Muscle of leg (tissue), 11 donors: ENCODE data around the gene DYSF. TPM values are rescaled to one million over a fixed set of nuclear protein-coding genes. Genes with fewer than 3 reads are reported as not detected.

Experiments used
- DNase-seq: peaks from one replicate; pipeline ENCODE4 v3.0.0; 2013
- H3K27ac ChIP-seq: one replicate; pipeline ENCODE4 v1.5.1; 2013; ENCODE audit warnings: mild to moderate bottlenecking, low read length, control low read depth
- H3K27me3 ChIP-seq: one replicate; pipeline ENCODE4 v1.6.1; 2013; ENCODE audit warnings: low read length; ENCODE audit not compliant: control insufficient read depth, insufficient read depth
- H3K36me3 ChIP-seq: one replicate; pipeline ENCODE4 v1.6.1; 2013; ENCODE audit warnings: low read length; ENCODE audit not compliant: control insufficient read depth, insufficient read depth
- H3K4me1 ChIP-seq: one replicate; pipeline ENCODE4 v1.6.1; 2013; ENCODE audit warnings: low read length; ENCODE audit not compliant: control insufficient read depth, insufficient read depth
- H3K4me3 ChIP-seq: one replicate; pipeline ENCODE4 v1.5.1; 2013; ENCODE audit warnings: low read length, control low read depth
- H3K9me3 ChIP-seq: replicated peaks from 2 replicates; pipeline ENCODE4 v1.6.1; 2013; ENCODE audit warnings: low read depth, low read length; ENCODE audit not compliant: control insufficient read depth
- WGBS: methylation state at CpG from one replicate; pipeline ENCODE4 v1.1.5; 2013; ENCODE audit warnings: missing lambda C conversion rate; ENCODE audit not compliant: insufficient coverage; 5-methylcytosine and 5-hydroxymethylcytosine counted together
- polyA plus RNA-seq, 8 donors: library from polyadenylated mRNA; unstranded; fragments of 120-200 nt; gene quantifications; one replicate each; pipeline versions ENCODE4 v1.2.1 to v1.2.3, GENCODE V29; 2013; ENCODE audit warnings: inconsistent platforms in 1 of 8, low replicate concordance in 1 of 8; ENCODE audit not compliant: insufficient read length in 8 of 8, insufficient read depth in 1 of 8
- total RNA-seq: library from RNA; stranded (reverse); fragments of 120-200 nt; gene quantifications from one replicate; pipeline ENCODE4 v1.2.4, GENCODE V29; 2013

DYSF gene
- total and polyA plus RNA-seq, 9 donors: 51.6 to 152 (median 106) TPM

- WGBS: 60% methylated on average over 1 of the region's 1 CpG
- peaks cover 36% of the 10 kb centered on the region for H3K4me1 ChIP-seq
- no peaks in the 10 kb centered on the region for H3K36me3 ChIP-seq
- H3K4me3 ChIP-seq: no peak overlapping the region
- H3K9me3 ChIP-seq: no peaks in the 10 kb centered on the region
- no peaks in the 10 kb centered on the region for H3K27me3 ChIP-seq
- DNase-seq: no peak
- H3K27ac ChIP-seq: no peak overlapping the region
Measured at GRCh38 chr2:71718686-71719085, 265.3 kb downstream of the DYSF start.

- Histone ChIP-seq H3K4me1 (peaks cover 34% of the 10 kb centered on the region), H3K9me3 (peaks cover under 1% of the 10 kb centered on the region), H3K36me3 (no peaks in the 10 kb centered on the region), H3K27me3 (no peaks in the 10 kb centered on the region), H3K4me3 (no peak overlapping the region), H3K27ac (no peak overlapping the region)
- DNase-seq: no peak
- WGBS: 95% methylated on average over 5 of the region's 5 CpGs
Measured at GRCh38 chr2:71719520-71720282, 266.3 kb downstream of the DYSF start.

GRCh38 chr2:71720283-71720560, 266.9 kb downstream of the DYSF start:
- Histone ChIP-seq H3K4me3 (no peak overlapping the region), H3K36me3 (no peaks in the 10 kb centered on the region), H3K27me3 (no peaks in the 10 kb centered on the region), H3K4me1 (peaks cover 33% of the 10 kb centered on the region), H3K9me3 (peaks cover 2% of the 10 kb centered on the region), H3K27ac (no peak overlapping the region)
- no peak for DNase-seq

- 78% methylated on average over 3 of the region's 4 CpGs for WGBS
- H3K4me1 ChIP-seq: peaks cover 30% of the 10 kb centered on the region
- DNase-seq: no peak
- H3K9me3 ChIP-seq: peaks cover 2% of the 10 kb centered on the region
- no peaks in the 10 kb centered on the region for H3K27me3 ChIP-seq
- no peak overlapping the region for H3K4me3 ChIP-seq
- H3K27ac ChIP-seq: no peak overlapping the region
- no peaks in the 10 kb centered on the region for H3K36me3 ChIP-seq
Measured at GRCh38 chr2:71720596-71721361, 267.4 kb downstream of the DYSF start.

- Histone ChIP-seq H3K9me3 (peaks cover 2% of the 10 kb centered on the region), H3K27ac (no peak overlapping the region), H3K27me3 (no peaks in the 10 kb centered on the region), H3K36me3 (no peaks in the 10 kb centered on the region), H3K4me3 (no peak overlapping the region), H3K4me1 (peaks cover 25% of the 10 kb centered on the region)
- peak; percentile 82 for DNase-seq
- no CpG with 5 or more reads among the region's 1 CpG for WGBS
Measured at GRCh38 chr2:71721362-71721665, 268.0 kb downstream of the DYSF start.

GRCh38 chr2:71721669-71722068, 268.3 kb downstream of the DYSF start:
- peak; percentile 80 for DNase-seq
- Histone ChIP-seq H3K36me3 (no peaks in the 10 kb centered on the region), H3K27me3 (no peaks in the 10 kb centered on the region), H3K4me3 (no peak overlapping the region), H3K27ac (no peak overlapping the region), H3K9me3 (peaks cover 2% of the 10 kb centered on the region), H3K4me1 (peaks cover 22% of the 10 kb centered on the region)
- no CpG with 5 or more reads among the region's 2 CpGs for WGBS

- DNase-seq: no peak
- H3K4me1 ChIP-seq: peaks cover 16% of the 10 kb centered on the region
- H3K36me3 ChIP-seq: no peaks in the 10 kb centered on the region
- no peaks in the 10 kb centered on the region for H3K27me3 ChIP-seq
- H3K27ac ChIP-seq: no peak overlapping the region
- no peak overlapping the region for H3K4me3 ChIP-seq
- H3K9me3 ChIP-seq: peaks cover 2% of the 10 kb centered on the region
- 100% methylated on average over 1 of the region's 1 CpG for WGBS
Measured at GRCh38 chr2:71722286-71722685, 268.9 kb downstream of the DYSF start.

GRCh38 chr2:71724793-71725192, 271.4 kb downstream of the DYSF start:
- H3K4me1 ChIP-seq: peaks cover 10% of the 10 kb centered on the region
- H3K4me3 ChIP-seq: no peak overlapping the region
- no peak overlapping the region for H3K27ac ChIP-seq
- DNase-seq: no peak
- H3K9me3 ChIP-seq: peaks cover 2% of the 10 kb centered on the region
- no peaks in the 10 kb centered on the region for H3K27me3 ChIP-seq
- WGBS: no CpG with 5 or more reads among the region's 1 CpG
- no peaks in the 10 kb centered on the region for H3K36me3 ChIP-seq

GRCh38 chr2:71725836-71726235, 272.5 kb downstream of the DYSF start:
- H3K36me3 ChIP-seq: no peaks in the 10 kb centered on the region

GRCh38 chr2:71727562-71727961, 274.2 kb downstream of the DYSF start:
- Histone ChIP-seq H3K27ac (no peak overlapping the region), H3K27me3 (peaks cover 6% of the 10 kb centered on the region), H3K36me3 (no peaks in the 10 kb centered on the region), H3K4me1 (no peaks in the 10 kb centered on the region), H3K4me3 (no peak overlapping the region), H3K9me3 (peaks cover 2% of the 10 kb centered on the region)
- no peak for DNase-seq
- 64% methylated on average over 1 of the region's 2 CpGs for WGBS

More at GRCh38 chr2:71725836-71726235, 272.5 kb downstream of the DYSF start:
- H3K27ac ChIP-seq: no peak overlapping the region
- H3K4me3 ChIP-seq: no peak overlapping the region
- H3K9me3 ChIP-seq: peaks cover 2% of the 10 kb centered on the region
- peaks cover 4% of the 10 kb centered on the region for H3K27me3 ChIP-seq
- H3K4me1 ChIP-seq: peaks cover 6% of the 10 kb centered on the region
- no peak for DNase-seq
